Measurements from ENCODE around the gene MGAT5. TPM values are rescaled to one million over a fixed set of nuclear protein-coding genes. Genes with fewer than 3 reads are reported as not detected.

Gene MGAT5
- total and polyA plus RNA-seq, 7 experiments from 2014 or later = 5.3 to 48.0 (median 40.0) TPM

DNA sequence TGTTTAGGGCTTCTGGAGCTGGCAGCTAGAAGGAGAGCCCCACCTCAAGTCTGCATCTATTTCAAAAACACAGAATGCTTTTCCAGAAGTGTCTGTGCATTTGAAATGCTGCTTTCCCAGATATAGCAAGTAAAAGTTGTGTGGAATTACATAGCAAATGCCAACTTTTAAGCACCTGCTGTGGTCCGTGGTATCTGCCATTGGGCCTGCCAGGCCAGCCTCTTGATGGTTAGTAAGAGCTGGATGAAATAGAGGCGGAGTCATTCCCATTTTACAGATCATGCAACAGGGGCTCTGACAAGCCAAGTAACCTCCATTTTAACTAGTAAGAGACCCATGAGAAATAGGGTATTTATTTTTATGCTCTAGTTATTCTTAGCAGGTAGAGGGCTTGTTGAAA, 61.6 kb downstream of the MGAT5 start:
- Histone ChIP-seq H3K4me1 (ENCODE audit: control insufficient read depth in 2 of 2, insufficient read depth in 2 of 2, low read length in 2 of 2) (peaks cover 0 to 26% of the 10 kb centered on the region in 2 donors), H3K9me3 (ENCODE audit: control insufficient read depth in 2 of 3, low read length in 3 of 3) (no peaks in the 10 kb centered on the region), H3K27ac (ENCODE audit: low read depth, low read length) (no peak overlapping the region), H3K36me3 (ENCODE audit: control insufficient read depth in 2 of 3, insufficient read depth in 3 of 3, low read length in 3 of 3) (peaks cover 0 to 11% (median 0%) of the 10 kb centered on the region in 3 experiments), H3K4me3 (ENCODE audit: low read length) (no peak overlapping the region), H3K27me3 (ENCODE audit: control insufficient read depth in 2 of 2, insufficient read depth in 2 of 2, low read length in 2 of 2) (no peaks in the 10 kb centered on the region)
- Mint-ChIP-seq H3K4me3 (no peak overlapping the region), H3K36me3 (peaks cover 0 to 41% (median 28%) of the 10 kb centered on the region in 5 donors), H3K4me1 (peaks cover 45 to 91% (median 74%) of the 10 kb centered on the region in 7 donors), H3K27ac (no peak overlapping the region), H3K9me3 (no peaks in the 10 kb centered on the region), H3K27me3 (no peaks in the 10 kb centered on the region)
- intact Hi-C loops (cut with micrococcal nuclease) = no loop called here
- ChIA-PET CTCF (no interaction called here), POLR2A (no interaction called here)
- DNase-seq (no peak), ATAC-seq (no peak)

DNA sequence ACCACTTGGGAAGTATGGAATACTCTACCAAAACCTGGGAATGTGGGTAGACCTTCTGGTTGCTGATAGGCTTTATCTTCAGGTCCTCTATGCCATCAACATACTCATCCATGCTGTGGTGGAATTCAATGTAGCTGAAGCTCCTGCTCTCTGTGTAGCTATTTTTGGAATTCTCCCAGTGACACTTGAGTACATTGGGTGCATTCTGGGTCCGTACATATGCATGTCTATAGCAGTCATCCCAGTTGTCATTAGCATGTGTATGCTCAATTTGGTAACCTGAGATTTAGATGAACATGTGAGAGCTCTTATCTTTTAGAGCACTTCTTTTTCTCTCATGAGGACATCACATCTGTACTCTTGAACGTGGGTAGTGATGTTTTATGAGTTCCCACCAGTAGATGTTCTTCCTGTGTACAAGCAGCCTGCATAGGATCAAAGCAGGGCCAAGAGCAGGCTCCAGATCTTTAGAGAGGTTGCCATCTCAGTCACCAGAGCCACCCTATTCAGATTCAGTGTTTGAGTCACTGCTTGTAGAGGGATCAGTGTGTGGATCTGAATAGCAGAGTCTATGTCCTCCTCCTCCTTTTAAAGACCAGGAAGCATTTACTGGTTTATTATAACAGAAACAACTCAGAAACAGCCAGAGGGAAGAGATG, 65.9 kb downstream of the MGAT5 start:
- Histone ChIP-seq H3K27me3 (ENCODE audit: control insufficient read depth in 2 of 2, insufficient read depth in 2 of 2, low read length in 2 of 2) (no peaks in the 10 kb centered on the region), H3K4me3 (ENCODE audit: low read length) (no peak overlapping the region), H3K9me3 (ENCODE audit: control insufficient read depth in 2 of 3, low read length in 3 of 3) (no peaks in the 10 kb centered on the region), H3K4me1 (ENCODE audit: control insufficient read depth in 2 of 2, insufficient read depth in 2 of 2, low read length in 2 of 2) (peaks cover 10 to 35% of the 10 kb centered on the region in 2 donors), H3K36me3 (ENCODE audit: control insufficient read depth in 2 of 3, insufficient read depth in 3 of 3, low read length in 3 of 3) (peaks cover 0 to 11% (median 0%) of the 10 kb centered on the region in 3 experiments), H3K27ac (ENCODE audit: low read depth, low read length) (no peak overlapping the region)
- POLR2A ChIA-PET = no interaction called here
- Mint-ChIP-seq H3K4me1 (peaks cover 49 to 92% (median 75%) of the 10 kb centered on the region in 7 donors), H3K27me3 (no peaks in the 10 kb centered on the region), H3K4me3 (peak overlapping the region in 9 of 10 donors; percentile 43 to 68 (median 62)), H3K36me3 (peaks cover 0 to 48% (median 28%) of the 10 kb centered on the region in 5 donors), H3K27ac (peak overlapping the region; percentile 21 to 90 (median 79)), H3K9me3 (no peaks in the 10 kb centered on the region)
- ATAC-seq (peak; percentile 29), DNase-seq (no peak)
- intact Hi-C loops (cut with micrococcal nuclease) = loop anchor here (2.0 kb wide), 2 partner anchors 15 to 29 kb away; no protein-coding TSS in a partner anchor
- CTCF ChIA-PET = no interaction called here

DNA sequence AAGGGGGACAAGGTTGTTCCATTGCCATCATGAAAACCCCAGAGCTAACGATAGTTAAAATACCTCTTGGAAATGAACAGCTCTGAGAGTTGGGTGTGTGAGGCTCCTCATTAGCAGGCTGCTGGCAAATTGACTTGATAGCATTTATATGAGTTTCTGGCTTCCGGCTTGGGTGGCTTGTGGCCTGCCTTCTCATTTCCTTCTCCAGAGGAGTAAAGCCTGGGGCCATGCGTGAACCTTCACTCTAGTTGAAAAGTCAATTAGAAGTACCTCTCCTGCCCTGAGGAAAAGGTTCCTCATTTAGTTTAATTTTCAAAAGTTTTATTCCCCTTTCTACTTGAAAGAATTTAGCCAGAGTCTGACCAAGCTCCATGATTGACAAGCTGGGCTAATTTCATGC, 67.1 kb downstream of the MGAT5 start:
- Mint-ChIP-seq H3K4me3 (peak overlapping the region; percentile 22 to 70 (median 58)), H3K27ac (peak overlapping the region in 8 of 9 donors; percentile 21 to 90 (median 76)), H3K27me3 (no peaks in the 10 kb centered on the region), H3K9me3 (no peaks in the 10 kb centered on the region), H3K36me3 (peaks cover 3 to 48% (median 32%) of the 10 kb centered on the region in 5 donors), H3K4me1 (peaks cover 51 to 92% (median 85%) of the 10 kb centered on the region in 7 donors)
- peak; percentile 51 for ATAC-seq
- ChIA-PET POLR2A (no interaction called here), CTCF (no interaction called here)
- Histone ChIP-seq H3K27me3 (ENCODE audit: control insufficient read depth in 2 of 2, insufficient read depth in 2 of 2, low read length in 2 of 2) (no peaks in the 10 kb centered on the region), H3K9me3 (ENCODE audit: control insufficient read depth in 2 of 3, low read length in 3 of 3) (no peaks in the 10 kb centered on the region), H3K4me3 (ENCODE audit: low read length) (no peak overlapping the region), H3K36me3 (ENCODE audit: control insufficient read depth in 2 of 3, insufficient read depth in 3 of 3, low read length in 3 of 3) (peaks cover 0 to 11% (median 0%) of the 10 kb centered on the region in 3 experiments), H3K4me1 (ENCODE audit: control insufficient read depth in 2 of 2, insufficient read depth in 2 of 2, low read length in 2 of 2) (peaks cover 19 to 35% of the 10 kb centered on the region in 2 donors), H3K27ac (ENCODE audit: low read depth, low read length) (peak overlapping the region; percentile 42)
- DNase-seq = peak in 7 of 9 donors; percentile 13 to 46 (median 31)
- intact Hi-C loops (cut with micrococcal nuclease) = loop anchor here (2.0 kb wide), 2 partner anchors 16 to 30 kb away; no protein-coding TSS in a partner anchor

DNA sequence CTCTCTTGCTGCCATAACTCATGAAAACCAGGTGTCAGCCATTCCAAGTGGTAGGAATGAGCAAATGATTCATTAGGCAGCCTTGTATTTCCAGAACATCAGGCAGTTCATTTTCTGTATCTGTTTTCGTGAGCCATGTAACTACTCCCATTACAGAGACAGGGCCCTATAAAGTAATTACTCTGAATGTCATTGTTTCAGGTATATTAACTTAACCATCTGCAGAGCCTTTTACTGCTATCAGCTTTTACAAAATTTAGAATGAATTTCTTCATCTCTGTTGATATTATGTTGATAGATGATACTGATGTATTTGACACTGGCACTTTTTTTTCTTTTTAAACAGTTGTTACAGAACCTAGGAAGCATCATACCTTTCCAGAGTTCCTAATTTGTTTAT, 69.9 kb downstream of the MGAT5 start:
- Histone ChIP-seq H3K27ac (ENCODE audit: low read depth, low read length) (no peak overlapping the region), H3K9me3 (ENCODE audit: control insufficient read depth in 2 of 3, low read length in 3 of 3) (no peaks in the 10 kb centered on the region), H3K4me1 (ENCODE audit: control insufficient read depth in 2 of 2, insufficient read depth in 2 of 2, low read length in 2 of 2) (peaks cover 19 to 35% of the 10 kb centered on the region in 2 donors), H3K27me3 (ENCODE audit: control insufficient read depth in 2 of 2, insufficient read depth in 2 of 2, low read length in 2 of 2) (no peaks in the 10 kb centered on the region), H3K4me3 (ENCODE audit: low read length) (no peak overlapping the region), H3K36me3 (ENCODE audit: control insufficient read depth in 2 of 3, insufficient read depth in 3 of 3, low read length in 3 of 3) (peaks cover 0 to under 1% (median 0%) of the 10 kb centered on the region in 3 experiments)
- Mint-ChIP-seq H3K27ac (peak overlapping the region in 6 of 9 donors; percentile 5 to 86 (median 80)), H3K4me3 (peak overlapping the region in 2 of 10 donors; percentile 35 to 67), H3K4me1 (peaks cover 68 to 85% (median 77%) of the 10 kb centered on the region in 7 donors), H3K36me3 (peaks cover 15 to 46% (median 30%) of the 10 kb centered on the region in 5 donors), H3K9me3 (peaks cover 0 to 5% (median 0%) of the 10 kb centered on the region in 11 donors), H3K27me3 (no peaks in the 10 kb centered on the region)
- CTCF ChIA-PET = no interaction called here
- ATAC-seq (no peak), DNase-seq (no peak)
- intact Hi-C loops (cut with micrococcal nuclease) = loop anchor here in 1 of 2 donors (2.0 kb wide), 3 partner anchors 63 to 203 kb away; no protein-coding TSS in a partner anchor
- POLR2A ChIA-PET = no interaction called here

- H3K36me3 ChIP-seq (ENCODE audit: control insufficient read depth in 2 of 3, insufficient read depth in 3 of 3, low read length in 3 of 3) = peaks cover 0 to 7% (median 0%) of the 10 kb centered on the region in 3 experiments
- peaks cover 15 to 43% (median 28%) of the 10 kb centered on the region in 5 donors for H3K36me3 Mint-ChIP-seq
These were observed 70.6 kb downstream of the MGAT5 start for GRCh38 chr2:134324430-134324829.

DNA sequence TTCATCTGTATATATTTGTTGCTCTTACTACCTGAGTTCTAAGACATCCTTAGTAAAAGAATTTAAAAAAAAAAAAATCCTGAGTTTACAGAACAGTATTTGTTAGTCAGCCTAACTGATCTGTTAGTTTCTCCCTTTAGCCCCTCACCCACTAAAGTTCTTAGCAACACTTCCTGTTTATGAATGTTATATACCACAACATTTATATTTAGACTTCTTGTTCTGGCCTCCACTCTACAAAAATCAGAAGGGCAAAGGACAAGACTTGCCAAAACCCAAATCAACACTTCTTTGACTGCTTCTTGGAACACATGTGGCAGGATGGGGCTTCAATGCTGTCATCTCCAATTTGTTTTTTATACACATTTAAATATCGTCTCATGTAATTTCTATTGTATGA, 71.1 kb downstream of the MGAT5 start:
- Mint-ChIP-seq H3K27me3 (no peaks in the 10 kb centered on the region), H3K4me3 (peak overlapping the region in 2 of 10 donors; percentile 11 to 57), H3K27ac (peak overlapping the region in 3 of 9 donors; percentile 45 to 59 (median 46)), H3K36me3 (peaks cover 15 to 43% (median 30%) of the 10 kb centered on the region in 5 donors), H3K9me3 (peaks cover 0 to 6% (median 0%) of the 10 kb centered on the region in 11 donors), H3K4me1 (peaks cover 59 to 73% (median 66%) of the 10 kb centered on the region in 7 donors)
- H3K4me3 ChIP-seq (ENCODE audit: low read length) = no peak overlapping the region
- peaks cover 19 to 29% of the 10 kb centered on the region in 2 donors for H3K4me1 ChIP-seq (ENCODE audit: control insufficient read depth in 2 of 2, insufficient read depth in 2 of 2, low read length in 2 of 2)
- intact Hi-C loops (cut with micrococcal nuclease) = loop anchor here in 1 of 2 donors (1.0 to 2.0 kb wide), 3 partner anchors 35 to 204 kb away; no protein-coding TSS in a partner anchor
- H3K36me3 ChIP-seq (ENCODE audit: control insufficient read depth in 2 of 3, insufficient read depth in 3 of 3, low read length in 3 of 3) = peaks cover 0 to 7% (median 0%) of the 10 kb centered on the region in 3 experiments
- no peaks in the 10 kb centered on the region for H3K27me3 ChIP-seq (ENCODE audit: control insufficient read depth in 2 of 2, insufficient read depth in 2 of 2, low read length in 2 of 2)
- ChIA-PET POLR2A (no interaction called here), CTCF (no interaction called here)
- no peak overlapping the region for H3K27ac ChIP-seq (ENCODE audit: low read depth, low read length)
- peak; percentile 65 for ATAC-seq
- no peaks in the 10 kb centered on the region for H3K9me3 ChIP-seq (ENCODE audit: control insufficient read depth in 2 of 3, low read length in 3 of 3)
- no peak for DNase-seq

More at GRCh38 chr2:134324430-134324829, 70.6 kb downstream of the MGAT5 start:
- ChIA-PET CTCF (no interaction called here), POLR2A (no interaction called here)
- Histone ChIP-seq H3K27me3 (ENCODE audit: control insufficient read depth in 2 of 2, insufficient read depth in 2 of 2, low read length in 2 of 2) (no peaks in the 10 kb centered on the region), H3K27ac (ENCODE audit: low read depth, low read length) (no peak overlapping the region), H3K4me3 (ENCODE audit: low read length) (no peak overlapping the region), H3K9me3 (ENCODE audit: control insufficient read depth in 2 of 3, low read length in 3 of 3) (no peaks in the 10 kb centered on the region), H3K4me1 (ENCODE audit: control insufficient read depth in 2 of 2, insufficient read depth in 2 of 2, low read length in 2 of 2) (peaks cover 19 to 34% of the 10 kb centered on the region in 2 donors)
- intact Hi-C loops (cut with micrococcal nuclease) = loop anchor here in 1 of 2 donors (2.0 kb wide), 2 partner anchors 78 to 204 kb away; no protein-coding TSS in a partner anchor
- ATAC-seq (no peak), DNase-seq (no peak)
- peak overlapping the region in 5 of 9 donors; percentile 5 to 86 (median 57) for H3K27ac Mint-ChIP-seq
- H3K4me3 Mint-ChIP-seq = peak overlapping the region in 1 of 10 donors; percentile 39
- H3K27me3 Mint-ChIP-seq = no peaks in the 10 kb centered on the region
- peaks cover 64 to 78% (median 71%) of the 10 kb centered on the region in 7 donors for H3K4me1 Mint-ChIP-seq
- H3K9me3 Mint-ChIP-seq = peaks cover 0 to 5% (median 0%) of the 10 kb centered on the region in 11 donors

All from naive thymus-derived CD4-positive, alpha-beta T cell (primary cell).